ENCODE data around the gene DNAJC3. TPM values are rescaled to one million over a fixed set of nuclear protein-coding genes. Genes with fewer than 3 reads are reported as not detected.
A peak's percentile ranks its signal among the peaks of the same experiment; 100 is the strongest.

The DNAJC3 gene
- total RNA-seq, 2 experiments from 2014 or later, result 17.6 to 17.7 TPM

DNA sequence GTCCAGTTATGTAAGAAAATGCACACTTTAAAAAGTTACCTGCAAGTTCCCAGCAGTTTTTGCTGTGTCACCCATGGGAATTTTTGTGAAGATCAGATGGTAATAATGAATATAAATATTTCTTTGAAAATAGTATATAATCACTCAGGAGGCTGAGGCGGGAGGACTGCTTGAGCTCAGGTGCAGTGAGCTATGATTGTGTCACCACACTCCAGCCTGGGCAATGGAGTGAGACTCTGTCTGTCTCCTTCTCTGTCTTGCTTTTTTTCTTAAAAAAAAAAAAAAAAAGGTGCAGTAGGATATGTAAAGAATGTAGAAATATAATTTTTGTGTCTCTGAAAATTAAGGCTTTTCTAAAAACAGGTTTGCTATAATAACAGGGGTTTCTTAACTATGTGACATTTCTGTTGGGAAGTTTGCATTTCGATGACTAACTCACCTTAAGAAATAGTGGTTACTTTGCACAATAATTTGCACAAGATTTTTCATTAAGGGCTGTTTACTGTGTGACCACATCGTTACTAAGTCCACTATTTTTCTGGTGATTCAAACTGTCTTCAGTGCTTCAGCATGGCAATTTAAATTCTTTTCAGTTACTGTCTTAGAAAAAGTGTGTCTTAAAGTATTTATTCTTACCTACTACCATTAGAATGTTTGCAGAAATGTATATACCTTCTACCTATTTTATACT is 37.3 kb downstream of the DNAJC3 start:
- Mint-ChIP-seq H3K9me3 (no peaks in the 10 kb centered on the region), H3K27ac (no peak overlapping the region), H3K36me3 (ENCODE audit: low read depth) (peaks cover 92% of the 10 kb centered on the region), H3K4me1 (ENCODE audit: low read depth) (peaks cover 15% of the 10 kb centered on the region), H3K27me3 (no peaks in the 10 kb centered on the region), H3K4me3 (no peak overlapping the region)
- ATAC-seq (ENCODE audit: poor library complexity), result no peak
- Histone ChIP-seq H3K9me3 (ENCODE audit: control insufficient read depth in 1 of 2, insufficient read depth in 1 of 2, low read length in 2 of 2) (peaks cover 0 to 10% of the 10 kb centered on the region in 2 experiments), H3K27me3 (ENCODE audit: control insufficient read depth in 1 of 2, insufficient read depth in 2 of 2, low read length in 2 of 2) (no peaks in the 10 kb centered on the region), H3K36me3 (ENCODE audit: insufficient read depth, low read length) (peaks cover 31% of the 10 kb centered on the region), H3K4me3 (ENCODE audit: low read length) (no peak overlapping the region), H3K27ac (ENCODE audit: low read depth in 1 of 2, low read length in 2 of 2) (no peak overlapping the region), H3K4me1 (ENCODE audit: insufficient read depth, low read length) (no peaks in the 10 kb centered on the region)
- intact Hi-C loops (cut with DNase I, micrococcal nuclease), result no loop called here
- TF ChIP-seq, protein P1, sequence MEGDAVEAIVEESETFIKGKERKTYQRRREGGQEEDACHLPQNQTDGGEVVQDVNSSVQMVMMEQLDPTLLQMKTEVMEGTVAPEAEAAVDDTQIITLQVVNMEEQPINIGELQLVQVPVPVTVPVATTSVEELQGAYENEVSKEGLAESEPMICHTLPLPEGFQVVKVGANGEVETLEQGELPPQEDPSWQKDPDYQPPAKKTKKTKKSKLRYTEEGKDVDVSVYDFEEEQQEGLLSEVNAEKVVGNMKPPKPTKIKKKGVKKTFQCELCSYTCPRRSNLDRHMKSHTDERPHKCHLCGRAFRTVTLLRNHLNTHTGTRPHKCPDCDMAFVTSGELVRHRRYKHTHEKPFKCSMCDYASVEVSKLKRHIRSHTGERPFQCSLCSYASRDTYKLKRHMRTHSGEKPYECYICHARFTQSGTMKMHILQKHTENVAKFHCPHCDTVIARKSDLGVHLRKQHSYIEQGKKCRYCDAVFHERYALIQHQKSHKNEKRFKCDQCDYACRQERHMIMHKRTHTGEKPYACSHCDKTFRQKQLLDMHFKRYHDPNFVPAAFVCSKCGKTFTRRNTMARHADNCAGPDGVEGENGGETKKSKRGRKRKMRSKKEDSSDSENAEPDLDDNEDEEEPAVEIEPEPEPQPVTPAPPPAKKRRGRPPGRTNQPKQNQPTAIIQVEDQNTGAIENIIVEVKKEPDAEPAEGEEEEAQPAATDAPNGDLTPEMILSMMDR (IDR thresholded peaks at IDR 0.05), result no peak
- POLR2A ChIA-PET, result no interaction called here
- peak in 2 of 14 experiments; percentile 34 to 46 for DNase-seq
- CTCF ChIA-PET, result interaction anchor here (0.7 kb wide), 1 partner anchor 108 kb away, joined by 4 read pairs; no protein-coding TSS in a partner anchor

DNA sequence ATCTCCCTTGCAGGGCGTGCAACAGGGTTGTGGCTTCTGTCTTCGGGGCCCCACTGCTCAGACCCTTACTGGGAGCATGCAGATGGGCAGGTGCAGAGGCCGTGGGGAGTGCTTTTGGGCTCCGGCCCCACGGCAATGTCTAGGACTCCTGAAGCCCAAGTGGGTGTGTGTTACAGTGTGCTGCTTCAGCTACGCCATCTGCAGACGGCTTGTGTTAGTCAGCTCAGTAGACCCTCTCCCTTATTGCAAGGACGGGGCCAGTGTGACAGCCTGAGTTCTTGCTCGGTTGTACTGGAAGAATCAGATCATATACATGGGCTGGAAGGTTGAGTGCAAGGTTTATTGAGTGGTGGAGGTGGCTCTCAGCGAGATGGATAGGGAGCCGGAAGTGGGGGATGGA is 39.3 kb downstream of the DNAJC3 start:
- H3K9me3 Mint-ChIP-seq, result no peaks in the 10 kb centered on the region

DNA sequence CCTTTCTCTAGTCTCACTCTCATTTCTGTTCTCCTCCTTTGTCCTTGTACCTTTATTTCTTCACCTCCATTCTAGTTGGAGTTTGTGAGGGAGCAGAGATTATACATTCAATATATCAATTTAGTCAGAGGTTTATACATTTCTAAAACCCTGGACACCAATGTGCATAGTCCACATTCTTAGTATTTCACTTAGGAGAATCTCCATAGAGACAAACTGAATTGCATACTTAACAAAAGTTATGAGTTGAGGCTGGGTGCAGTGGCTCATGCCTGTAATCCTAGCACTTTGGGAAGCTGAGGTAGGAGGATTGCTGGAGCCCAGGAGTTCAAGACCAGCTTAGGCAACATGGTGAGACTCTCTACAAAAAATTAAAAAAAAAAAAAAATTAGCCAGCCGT is 45.3 kb downstream of the DNAJC3 start:
- Histone ChIP-seq H3K36me3 (ENCODE audit: insufficient read depth, low read length) (peaks cover 23% of the 10 kb centered on the region), H3K4me3 (ENCODE audit: low read length) (no peak overlapping the region), H3K27me3 (ENCODE audit: control insufficient read depth in 1 of 2, insufficient read depth in 2 of 2, low read length in 2 of 2) (no peaks in the 10 kb centered on the region), H3K9me3 (ENCODE audit: control insufficient read depth in 1 of 2, insufficient read depth in 1 of 2, low read length in 2 of 2) (no peaks in the 10 kb centered on the region), H3K4me1 (ENCODE audit: insufficient read depth, low read length) (no peaks in the 10 kb centered on the region), H3K27ac (ENCODE audit: low read depth in 1 of 2, low read length in 2 of 2) (no peak overlapping the region)
- peaks cover 4% of the 10 kb centered on the region for H3K9me3 Mint-ChIP-seq
- no peaks in the 10 kb centered on the region for H3K27me3 Mint-ChIP-seq
- ChIA-PET CTCF (no interaction called here), POLR2A (interaction anchor here (0.6 kb wide), 1 partner anchor 15 kb away, joined by 3 read pairs; no protein-coding TSS in a partner anchor)
- intact Hi-C loops (cut with DNase I, micrococcal nuclease), result loop anchor here in 1 of 2 experiments (10.0 kb wide), 1 partner anchor 47 kb away; the partner anchor contains the start of gene DNAJC3
- TF ChIP-seq, protein P1 (IDR thresholded peaks at IDR 0.05), result no peak
- peaks cover 33% of the 10 kb centered on the region for H3K4me1 Mint-ChIP-seq (ENCODE audit: low read depth)
- no peak for ATAC-seq (ENCODE audit: poor library complexity)
- DNase-seq, result no peak
- no peak overlapping the region for H3K4me3 Mint-ChIP-seq
- no peak overlapping the region for H3K27ac Mint-ChIP-seq
- peaks cover 72% of the 10 kb centered on the region for H3K36me3 Mint-ChIP-seq (ENCODE audit: low read depth)

More for the DNA sequence above, 39.3 kb downstream of the DNAJC3 start:
- H3K9me3 ChIP-seq (ENCODE audit: control insufficient read depth in 1 of 2, insufficient read depth in 1 of 2, low read length in 2 of 2), result peaks cover 0 to 10% of the 10 kb centered on the region in 2 experiments
- ChIA-PET POLR2A (no interaction called here), CTCF (no interaction called here)
- no peak overlapping the region for H3K4me3 ChIP-seq (ENCODE audit: low read length)
- H3K27me3 Mint-ChIP-seq, result no peaks in the 10 kb centered on the region
- TF ChIP-seq, protein P1 (IDR thresholded peaks at IDR 0.05), result no peak
- H3K36me3 ChIP-seq (ENCODE audit: insufficient read depth, low read length), result peaks cover 28% of the 10 kb centered on the region
- no peak overlapping the region for H3K27ac ChIP-seq (ENCODE audit: low read depth in 1 of 2, low read length in 2 of 2)
- peaks cover 23% of the 10 kb centered on the region for H3K4me1 Mint-ChIP-seq (ENCODE audit: low read depth)
- peaks cover 76% of the 10 kb centered on the region for H3K36me3 Mint-ChIP-seq (ENCODE audit: low read depth)
- no peaks in the 10 kb centered on the region for H3K4me1 ChIP-seq (ENCODE audit: insufficient read depth, low read length)
- DNase-seq (no peak), ATAC-seq (ENCODE audit: poor library complexity) (no peak)
- intact Hi-C loops (cut with DNase I, micrococcal nuclease), result no loop called here
- no peak overlapping the region for H3K4me3 Mint-ChIP-seq
- H3K27me3 ChIP-seq (ENCODE audit: control insufficient read depth in 1 of 2, insufficient read depth in 2 of 2, low read length in 2 of 2), result no peaks in the 10 kb centered on the region
- no peak overlapping the region for H3K27ac Mint-ChIP-seq

All from CD4-positive, alpha-beta T cell (primary cell).